ENCODE data around the gene FHL2.

DNA sequence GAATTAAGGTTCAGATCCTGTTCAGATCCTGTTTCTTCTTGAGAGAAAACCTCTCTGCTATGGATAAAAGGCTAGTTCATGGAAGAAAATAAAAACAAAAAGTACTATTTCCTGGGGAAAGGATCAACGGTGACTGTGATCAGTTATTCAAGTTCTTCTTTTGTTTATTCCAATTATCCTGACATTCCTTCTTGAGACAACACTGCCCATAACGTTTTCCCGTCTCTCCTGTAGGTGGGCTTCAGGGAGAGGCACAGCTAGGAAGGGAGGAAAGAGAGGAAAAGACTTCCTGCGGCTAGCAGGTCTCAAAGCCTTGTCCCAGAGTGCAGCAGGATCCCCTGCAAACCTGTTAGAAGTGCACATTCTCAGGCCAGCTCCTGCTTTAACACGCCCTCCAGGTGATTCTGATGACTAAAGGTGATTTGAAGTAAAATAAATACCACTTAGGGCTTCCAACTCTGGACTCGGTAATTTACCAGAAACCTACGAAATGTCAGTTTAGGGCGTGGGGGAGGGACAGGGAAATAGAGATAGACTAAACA, 4.5 kb upstream of the FHL2 start:
- TF ChIP-seq EZH2 (IDR thresholded peaks at IDR 0.05; ENCODE audit: borderline replicate concordance): no peak
- TF ChIP-seq, protein P1, sequence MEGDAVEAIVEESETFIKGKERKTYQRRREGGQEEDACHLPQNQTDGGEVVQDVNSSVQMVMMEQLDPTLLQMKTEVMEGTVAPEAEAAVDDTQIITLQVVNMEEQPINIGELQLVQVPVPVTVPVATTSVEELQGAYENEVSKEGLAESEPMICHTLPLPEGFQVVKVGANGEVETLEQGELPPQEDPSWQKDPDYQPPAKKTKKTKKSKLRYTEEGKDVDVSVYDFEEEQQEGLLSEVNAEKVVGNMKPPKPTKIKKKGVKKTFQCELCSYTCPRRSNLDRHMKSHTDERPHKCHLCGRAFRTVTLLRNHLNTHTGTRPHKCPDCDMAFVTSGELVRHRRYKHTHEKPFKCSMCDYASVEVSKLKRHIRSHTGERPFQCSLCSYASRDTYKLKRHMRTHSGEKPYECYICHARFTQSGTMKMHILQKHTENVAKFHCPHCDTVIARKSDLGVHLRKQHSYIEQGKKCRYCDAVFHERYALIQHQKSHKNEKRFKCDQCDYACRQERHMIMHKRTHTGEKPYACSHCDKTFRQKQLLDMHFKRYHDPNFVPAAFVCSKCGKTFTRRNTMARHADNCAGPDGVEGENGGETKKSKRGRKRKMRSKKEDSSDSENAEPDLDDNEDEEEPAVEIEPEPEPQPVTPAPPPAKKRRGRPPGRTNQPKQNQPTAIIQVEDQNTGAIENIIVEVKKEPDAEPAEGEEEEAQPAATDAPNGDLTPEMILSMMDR (IDR thresholded peaks at IDR 0.05; ENCODE audit: poor library complexity): no peak

All from hepatocyte (in vitro differentiated cells).